HCT116 (cell line): ENCODE results near the gene ACBD4.

ENCODE experiments used
- ATF3 ChIP-seq: IDR thresholded peaks from 2 replicates; pipeline ENCODE4 v1.6.1; 2012
- EZH2 ChIP-seq: fragments of 200-600 bp; sonication (generic); IDR thresholded peaks from 2 replicates; pipeline ENCODE4 v1.6.1; 2017; ENCODE audit warnings: antibody characterized with exemption, mixed run types
- JUND ChIP-seq: IDR thresholded peaks from 2 replicates; pipeline ENCODE4 v1.6.1; 2012
- MAX ChIP-seq: IDR thresholded peaks from 2 replicates; pipeline ENCODE4 v1.6.1; 2012
- POLR2A ChIP-seq: IDR thresholded peaks from 2 replicates; pipeline ENCODE4 v1.7.0; 2011; ENCODE audit warnings: borderline replicate concordance; ENCODE audit not compliant: insufficient read depth, insufficient read length; ENCODE audit errors: extremely low read depth
- POLR2AphosphoS5 ChIP-seq: IDR thresholded peaks from 2 replicates; pipeline ENCODE4 v1.6.1; 2011; ENCODE audit warnings: mild to moderate bottlenecking, low read depth, low read length, moderate library complexity
- SIN3A ChIP-seq: IDR thresholded peaks from 2 replicates; pipeline ENCODE4 v1.6.1; 2012; ENCODE audit warnings: low read depth
- SRF ChIP-seq: IDR thresholded peaks from 2 replicates; pipeline ENCODE4 v1.6.1; 2012; ENCODE audit warnings: low read depth
- YY1 ChIP-seq: IDR thresholded peaks from 2 replicates; pipeline ENCODE4 v1.6.1; 2011; ENCODE audit warnings: low read length, low read depth, moderate library complexity, mild to moderate bottlenecking; ENCODE audit not compliant: insufficient replicate concordance; ENCODE audit errors: extremely low read depth
- ZFX ChIP-seq: fragments of 450-650 bp; IDR thresholded peaks from 2 replicates; pipeline ENCODE4 v1.6.1; 2017
- ZNF274 ChIP-seq: fragments of 200-500 bp; sonication (Bioruptor generic); IDR thresholded peaks from 2 replicates; pipeline ENCODE4 v1.6.1; 2014; ENCODE audit warnings: mild to moderate bottlenecking, low read depth, low read length, inconsistent platforms
- TF ChIP-seq, protein P1 (sequence below), 3 experiments: fragments of 200-600 bp in 1 of 3; sonication (generic) in 1 of 3; IDR thresholded peaks in 2 of 3; conservative IDR thresholded peaks in 1 of 3; 2 replicates each; pipeline ENCODE4 v1.5.1; 2012 to 2017; ENCODE audit warnings: low read depth in 2 of 3, low read length in 2 of 3, antibody characterized with exemption in 1 of 3, borderline replicate concordance in 1 of 3, control low read depth in 1 of 3, mild to moderate bottlenecking in 1 of 3, mixed read lengths in 1 of 3, mixed run types in 1 of 3, moderate library complexity in 1 of 3; ENCODE audit not compliant: insufficient read depth in 1 of 3
- TF ChIP-seq, protein P2 (sequence below): IDR thresholded peaks from 2 replicates; pipeline ENCODE4 v1.6.1; 2012; ENCODE audit warnings: low read depth

- TF ChIP-seq ATF3 (no peak), ZNF274 (no peak), EZH2 (no peak), POLR2AphosphoS5 (no peak; the same call in 1 of the 2 replicates), ZFX (0 out of 2 replicates have a peak, but pooled peaks have one; percentile 0), SIN3A (no peak), JUND (no peak), POLR2A (no peak), MAX (no peak), YY1 (no peak), SRF (no peak)
- TF ChIP-seq, protein P1, sequence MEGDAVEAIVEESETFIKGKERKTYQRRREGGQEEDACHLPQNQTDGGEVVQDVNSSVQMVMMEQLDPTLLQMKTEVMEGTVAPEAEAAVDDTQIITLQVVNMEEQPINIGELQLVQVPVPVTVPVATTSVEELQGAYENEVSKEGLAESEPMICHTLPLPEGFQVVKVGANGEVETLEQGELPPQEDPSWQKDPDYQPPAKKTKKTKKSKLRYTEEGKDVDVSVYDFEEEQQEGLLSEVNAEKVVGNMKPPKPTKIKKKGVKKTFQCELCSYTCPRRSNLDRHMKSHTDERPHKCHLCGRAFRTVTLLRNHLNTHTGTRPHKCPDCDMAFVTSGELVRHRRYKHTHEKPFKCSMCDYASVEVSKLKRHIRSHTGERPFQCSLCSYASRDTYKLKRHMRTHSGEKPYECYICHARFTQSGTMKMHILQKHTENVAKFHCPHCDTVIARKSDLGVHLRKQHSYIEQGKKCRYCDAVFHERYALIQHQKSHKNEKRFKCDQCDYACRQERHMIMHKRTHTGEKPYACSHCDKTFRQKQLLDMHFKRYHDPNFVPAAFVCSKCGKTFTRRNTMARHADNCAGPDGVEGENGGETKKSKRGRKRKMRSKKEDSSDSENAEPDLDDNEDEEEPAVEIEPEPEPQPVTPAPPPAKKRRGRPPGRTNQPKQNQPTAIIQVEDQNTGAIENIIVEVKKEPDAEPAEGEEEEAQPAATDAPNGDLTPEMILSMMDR (IDR thresholded peaks at IDR 0.05 in 2 of 3, conservative IDR thresholded peaks at IDR 0.05 in 1 of 3; ENCODE audit: borderline replicate concordance in 1 of 3, insufficient read depth in 1 of 3, low read depth in 2 of 3, low read length in 2 of 3): no peak
- TF ChIP-seq, protein P2, sequence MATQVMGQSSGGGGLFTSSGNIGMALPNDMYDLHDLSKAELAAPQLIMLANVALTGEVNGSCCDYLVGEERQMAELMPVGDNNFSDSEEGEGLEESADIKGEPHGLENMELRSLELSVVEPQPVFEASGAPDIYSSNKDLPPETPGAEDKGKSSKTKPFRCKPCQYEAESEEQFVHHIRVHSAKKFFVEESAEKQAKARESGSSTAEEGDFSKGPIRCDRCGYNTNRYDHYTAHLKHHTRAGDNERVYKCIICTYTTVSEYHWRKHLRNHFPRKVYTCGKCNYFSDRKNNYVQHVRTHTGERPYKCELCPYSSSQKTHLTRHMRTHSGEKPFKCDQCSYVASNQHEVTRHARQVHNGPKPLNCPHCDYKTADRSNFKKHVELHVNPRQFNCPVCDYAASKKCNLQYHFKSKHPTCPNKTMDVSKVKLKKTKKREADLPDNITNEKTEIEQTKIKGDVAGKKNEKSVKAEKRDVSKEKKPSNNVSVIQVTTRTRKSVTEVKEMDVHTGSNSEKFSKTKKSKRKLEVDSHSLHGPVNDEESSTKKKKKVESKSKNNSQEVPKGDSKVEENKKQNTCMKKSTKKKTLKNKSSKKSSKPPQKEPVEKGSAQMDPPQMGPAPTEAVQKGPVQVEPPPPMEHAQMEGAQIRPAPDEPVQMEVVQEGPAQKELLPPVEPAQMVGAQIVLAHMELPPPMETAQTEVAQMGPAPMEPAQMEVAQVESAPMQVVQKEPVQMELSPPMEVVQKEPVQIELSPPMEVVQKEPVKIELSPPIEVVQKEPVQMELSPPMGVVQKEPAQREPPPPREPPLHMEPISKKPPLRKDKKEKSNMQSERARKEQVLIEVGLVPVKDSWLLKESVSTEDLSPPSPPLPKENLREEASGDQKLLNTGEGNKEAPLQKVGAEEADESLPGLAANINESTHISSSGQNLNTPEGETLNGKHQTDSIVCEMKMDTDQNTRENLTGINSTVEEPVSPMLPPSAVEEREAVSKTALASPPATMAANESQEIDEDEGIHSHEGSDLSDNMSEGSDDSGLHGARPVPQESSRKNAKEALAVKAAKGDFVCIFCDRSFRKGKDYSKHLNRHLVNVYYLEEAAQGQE: no peak
Measured at GRCh38 chr17:45132320-45132571, 3.2 kb upstream of the ACBD4 start, which contains the start of gene PLCD3.
